Stimulated activated naive CD8-positive, alpha-beta T cell treated with anti-CD3 and anti-CD28 coated beads, Interleukin-15, Interleukin-2, amounts not matched to agents 100 ng/mL and 50 ng/mL, for 24 hours (primary cell): Measurements from ENCODE around the gene DIPK1B.
A peak's percentile ranks its signal among the peaks of the same experiment; 100 is the strongest.

Experiments used
- H3K27ac Mint-ChIP-seq: one replicate; pipeline ENCODE4 v1.8.0; 2021; ENCODE audit warnings: mild to moderate bottlenecking, mixed read lengths
- H3K27me3 Mint-ChIP-seq: one replicate; pipeline ENCODE4 v1.8.0; 2021; ENCODE audit warnings: mixed read lengths
- H3K36me3 Mint-ChIP-seq: one replicate; pipeline ENCODE4 v1.8.0; 2021; ENCODE audit warnings: low read depth, mixed read lengths
- H3K4me1 Mint-ChIP-seq: one replicate; pipeline ENCODE4 v1.8.0; 2021; ENCODE audit warnings: low read depth, mixed read lengths
- H3K4me3 Mint-ChIP-seq: one replicate; pipeline ENCODE4 v1.8.0; 2021; ENCODE audit warnings: mild to moderate bottlenecking, mixed read lengths
- H3K9me3 Mint-ChIP-seq: one replicate; pipeline ENCODE4 v1.8.0; 2021; ENCODE audit warnings: mixed read lengths

The DIPK1B gene

DNA sequence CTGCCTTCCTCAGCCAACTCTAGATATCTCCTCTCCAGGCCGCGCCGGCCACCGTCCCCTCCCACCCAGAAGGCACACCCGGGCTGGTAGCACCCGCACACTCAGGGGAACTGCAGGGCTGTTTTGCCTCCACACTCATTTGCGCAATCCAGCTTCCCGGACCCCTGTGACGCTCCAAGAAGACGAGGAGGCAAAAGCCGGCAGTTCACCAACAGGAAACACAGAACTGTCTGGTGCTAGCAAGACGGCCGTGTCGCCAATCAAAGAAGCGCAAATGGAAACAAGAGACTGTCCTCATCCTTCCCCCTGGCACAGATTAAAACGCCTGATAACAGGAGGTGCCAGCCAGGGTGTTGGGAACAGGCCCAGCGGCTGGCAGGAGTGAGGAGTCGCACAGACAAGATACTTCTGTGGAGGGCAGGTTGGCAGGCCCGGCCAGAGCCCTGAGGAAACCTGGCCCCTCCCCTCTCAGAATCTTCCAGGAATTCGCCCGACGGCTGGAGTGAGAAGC lies 32.9 kb upstream of the DIPK1B start:
- no peak overlapping the region for H3K27ac Mint-ChIP-seq
- no peak overlapping the region for H3K4me3 Mint-ChIP-seq
- H3K9me3 Mint-ChIP-seq: no peaks in the 10 kb centered on the region
- H3K27me3 Mint-ChIP-seq: no peaks in the 10 kb centered on the region
- no peaks in the 10 kb centered on the region for H3K36me3 Mint-ChIP-seq
- H3K4me1 Mint-ChIP-seq: no peaks in the 10 kb centered on the region

GRCh38 chr9:136681029-136681428 lies 31.3 kb upstream of the DIPK1B start:
- no peaks in the 10 kb centered on the region for H3K9me3 Mint-ChIP-seq
- H3K36me3 Mint-ChIP-seq: no peaks in the 10 kb centered on the region
- H3K4me1 Mint-ChIP-seq: no peaks in the 10 kb centered on the region
- H3K27me3 Mint-ChIP-seq: no peaks in the 10 kb centered on the region
- no peak overlapping the region for H3K4me3 Mint-ChIP-seq
- H3K27ac Mint-ChIP-seq: no peak overlapping the region

DNA sequence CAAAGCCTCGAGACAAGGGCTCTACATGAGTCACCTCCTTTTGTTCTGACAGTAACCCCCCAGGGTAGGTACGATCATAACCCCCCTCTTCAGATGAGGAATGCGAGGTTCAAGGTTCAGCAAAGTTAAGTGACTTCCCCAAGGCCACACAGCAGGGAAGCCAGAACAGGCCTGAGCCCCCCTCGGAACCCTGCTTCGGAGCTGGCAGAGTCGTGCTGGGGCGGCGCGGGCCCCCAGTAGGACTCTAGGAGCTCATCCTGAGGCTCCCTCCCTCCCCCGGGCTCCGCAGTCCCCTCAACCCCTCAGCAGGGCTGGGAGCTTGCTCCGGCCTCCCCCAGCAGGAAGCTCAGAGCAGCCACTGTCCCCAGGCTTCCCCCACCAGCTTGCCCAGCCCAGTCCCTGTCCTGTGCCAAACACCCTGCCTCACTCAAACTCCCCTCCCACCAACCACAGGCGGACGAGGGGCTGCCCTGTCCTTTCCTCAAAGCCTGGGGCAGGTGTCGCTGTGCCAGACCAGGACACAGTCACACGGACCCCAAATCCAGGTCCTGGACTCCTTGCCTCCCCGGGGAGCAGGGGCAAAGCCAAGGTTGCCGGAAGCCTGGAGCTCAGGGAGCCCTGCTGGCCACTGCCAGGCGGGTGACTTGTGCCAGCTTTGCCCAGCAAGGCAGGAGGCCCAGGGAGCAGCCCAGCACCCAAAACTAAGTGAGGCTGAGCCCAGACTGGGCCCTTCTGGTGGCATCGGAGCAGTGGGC lies 30.2 kb upstream of the DIPK1B start:
- no peaks in the 10 kb centered on the region for H3K36me3 Mint-ChIP-seq

GRCh38 chr9:136682710-136683109 lies 29.7 kb upstream of the DIPK1B start:
- Mint-ChIP-seq H3K27me3 (no peaks in the 10 kb centered on the region), H3K27ac (no peak overlapping the region), H3K36me3 (no peaks in the 10 kb centered on the region), H3K4me3 (no peak overlapping the region), H3K4me1 (no peaks in the 10 kb centered on the region), H3K9me3 (no peaks in the 10 kb centered on the region)

More for the DNA sequence above, 30.2 kb upstream of the DIPK1B start:
- Mint-ChIP-seq H3K4me3 (no peak overlapping the region), H3K27ac (no peak overlapping the region), H3K9me3 (no peaks in the 10 kb centered on the region), H3K4me1 (no peaks in the 10 kb centered on the region), H3K27me3 (no peaks in the 10 kb centered on the region)

DNA sequence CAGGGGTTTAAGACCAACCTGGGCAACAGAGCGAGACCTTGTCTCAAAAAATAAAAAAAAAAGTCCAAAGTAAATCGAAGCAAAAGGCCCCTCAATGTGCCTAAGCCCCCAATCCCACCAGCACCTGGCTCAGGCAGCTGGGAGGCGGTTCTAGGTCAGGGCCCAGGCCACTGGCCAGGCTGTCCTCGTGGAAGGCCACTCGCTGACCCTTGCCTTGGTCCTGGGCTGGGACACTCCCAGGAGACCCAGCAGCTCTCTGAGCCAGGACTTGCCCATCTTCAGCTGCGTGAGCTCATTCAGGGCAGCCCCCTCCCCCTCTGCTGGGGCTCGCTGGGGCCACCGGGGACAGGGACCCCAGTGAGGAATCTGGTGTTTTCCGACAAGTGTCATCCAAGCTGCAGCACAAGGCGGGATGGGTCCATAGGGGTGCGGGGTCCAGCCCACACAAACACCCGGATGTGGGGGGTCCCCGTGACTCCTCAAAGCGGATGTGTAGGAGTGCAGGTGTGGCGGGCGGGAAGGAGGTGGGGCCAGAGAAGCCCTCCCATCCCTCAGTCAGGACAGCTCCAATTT lies 29.1 kb upstream of the DIPK1B start:
- Mint-ChIP-seq H3K27me3 (no peaks in the 10 kb centered on the region), H3K27ac (no peak overlapping the region), H3K9me3 (no peaks in the 10 kb centered on the region), H3K4me1 (no peaks in the 10 kb centered on the region), H3K36me3 (no peaks in the 10 kb centered on the region), H3K4me3 (no peak overlapping the region)

DNA sequence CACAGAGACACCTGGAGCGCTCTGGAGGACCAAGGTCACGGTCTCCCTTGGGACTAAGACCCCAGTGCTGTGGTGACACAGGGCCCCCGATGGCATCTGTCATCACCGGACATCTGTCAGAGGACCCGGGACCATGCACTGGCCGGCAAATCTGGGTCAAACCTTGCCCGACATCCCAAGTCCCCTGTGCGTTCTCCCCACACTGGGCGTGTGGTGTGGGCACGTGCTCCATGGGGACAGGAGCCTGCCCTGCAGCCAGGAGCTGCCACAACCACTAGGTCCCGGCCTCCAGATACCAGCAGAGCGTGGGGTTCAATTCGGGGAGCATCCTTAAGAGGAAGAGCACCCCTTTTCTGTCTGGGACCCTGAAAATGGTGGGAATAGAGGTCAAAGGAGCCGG lies 28.6 kb upstream of the DIPK1B start:
- no peaks in the 10 kb centered on the region for H3K27me3 Mint-ChIP-seq
- no peaks in the 10 kb centered on the region for H3K4me1 Mint-ChIP-seq
- H3K27ac Mint-ChIP-seq: no peak overlapping the region
- no peaks in the 10 kb centered on the region for H3K36me3 Mint-ChIP-seq
- no peaks in the 10 kb centered on the region for H3K9me3 Mint-ChIP-seq
- H3K4me3 Mint-ChIP-seq: no peak overlapping the region

- no peak overlapping the region for H3K27ac Mint-ChIP-seq
- H3K4me1 Mint-ChIP-seq: no peaks in the 10 kb centered on the region
- no peaks in the 10 kb centered on the region for H3K27me3 Mint-ChIP-seq
- no peaks in the 10 kb centered on the region for H3K9me3 Mint-ChIP-seq
- no peaks in the 10 kb centered on the region for H3K36me3 Mint-ChIP-seq
- H3K4me3 Mint-ChIP-seq: no peak overlapping the region
These were observed 28.0 kb upstream of the DIPK1B start for GRCh38 chr9:136684339-136684738.

DNA sequence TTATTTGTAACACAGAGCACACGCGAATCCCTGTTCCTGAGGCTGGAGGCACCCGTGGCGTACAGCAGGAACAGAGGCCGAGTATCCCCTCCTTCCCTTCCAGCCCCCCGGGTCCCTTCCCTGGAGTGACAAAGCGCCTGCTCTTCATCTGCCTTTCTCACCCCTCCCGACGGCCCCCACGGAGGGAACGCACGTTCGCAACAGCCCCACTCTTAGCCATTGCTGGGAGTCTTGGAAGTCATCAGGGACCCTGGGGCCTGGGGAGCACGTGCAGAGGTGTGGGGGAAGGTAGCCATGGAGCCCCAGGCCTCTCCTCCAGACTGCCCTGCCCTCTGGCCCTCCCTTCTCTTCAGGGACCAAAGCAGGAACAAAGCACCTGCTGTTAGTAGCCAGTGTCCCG lies 27.6 kb upstream of the DIPK1B start:
- H3K36me3 Mint-ChIP-seq: no peaks in the 10 kb centered on the region
- H3K4me1 Mint-ChIP-seq: no peaks in the 10 kb centered on the region
- no peaks in the 10 kb centered on the region for H3K9me3 Mint-ChIP-seq
- no peak overlapping the region for H3K4me3 Mint-ChIP-seq
- no peak overlapping the region for H3K27ac Mint-ChIP-seq
- H3K27me3 Mint-ChIP-seq: no peaks in the 10 kb centered on the region

- Mint-ChIP-seq H3K4me3 (no peak overlapping the region), H3K27me3 (no peaks in the 10 kb centered on the region)
These were observed 27.2 kb upstream of the DIPK1B start for GRCh38 chr9:136685216-136685615.

GRCh38 chr9:136685790-136686533 lies 26.4 kb upstream of the DIPK1B start:
- Mint-ChIP-seq H3K9me3 (no peaks in the 10 kb centered on the region), H3K4me1 (no peaks in the 10 kb centered on the region), H3K36me3 (no peaks in the 10 kb centered on the region), H3K27me3 (no peaks in the 10 kb centered on the region), H3K4me3 (peak overlapping the region; percentile 76), H3K27ac (no peak overlapping the region)

More at GRCh38 chr9:136685216-136685615, 27.2 kb upstream of the DIPK1B start:
- no peak overlapping the region for H3K27ac Mint-ChIP-seq
- no peaks in the 10 kb centered on the region for H3K9me3 Mint-ChIP-seq
- H3K36me3 Mint-ChIP-seq: no peaks in the 10 kb centered on the region
- no peaks in the 10 kb centered on the region for H3K4me1 Mint-ChIP-seq

GRCh38 chr9:136686534-136686793 lies 25.9 kb upstream of the DIPK1B start:
- Mint-ChIP-seq H3K27me3 (no peaks in the 10 kb centered on the region), H3K4me3 (peak overlapping the region; percentile 76), H3K36me3 (no peaks in the 10 kb centered on the region), H3K9me3 (no peaks in the 10 kb centered on the region), H3K27ac (no peak overlapping the region), H3K4me1 (no peaks in the 10 kb centered on the region)

DNA sequence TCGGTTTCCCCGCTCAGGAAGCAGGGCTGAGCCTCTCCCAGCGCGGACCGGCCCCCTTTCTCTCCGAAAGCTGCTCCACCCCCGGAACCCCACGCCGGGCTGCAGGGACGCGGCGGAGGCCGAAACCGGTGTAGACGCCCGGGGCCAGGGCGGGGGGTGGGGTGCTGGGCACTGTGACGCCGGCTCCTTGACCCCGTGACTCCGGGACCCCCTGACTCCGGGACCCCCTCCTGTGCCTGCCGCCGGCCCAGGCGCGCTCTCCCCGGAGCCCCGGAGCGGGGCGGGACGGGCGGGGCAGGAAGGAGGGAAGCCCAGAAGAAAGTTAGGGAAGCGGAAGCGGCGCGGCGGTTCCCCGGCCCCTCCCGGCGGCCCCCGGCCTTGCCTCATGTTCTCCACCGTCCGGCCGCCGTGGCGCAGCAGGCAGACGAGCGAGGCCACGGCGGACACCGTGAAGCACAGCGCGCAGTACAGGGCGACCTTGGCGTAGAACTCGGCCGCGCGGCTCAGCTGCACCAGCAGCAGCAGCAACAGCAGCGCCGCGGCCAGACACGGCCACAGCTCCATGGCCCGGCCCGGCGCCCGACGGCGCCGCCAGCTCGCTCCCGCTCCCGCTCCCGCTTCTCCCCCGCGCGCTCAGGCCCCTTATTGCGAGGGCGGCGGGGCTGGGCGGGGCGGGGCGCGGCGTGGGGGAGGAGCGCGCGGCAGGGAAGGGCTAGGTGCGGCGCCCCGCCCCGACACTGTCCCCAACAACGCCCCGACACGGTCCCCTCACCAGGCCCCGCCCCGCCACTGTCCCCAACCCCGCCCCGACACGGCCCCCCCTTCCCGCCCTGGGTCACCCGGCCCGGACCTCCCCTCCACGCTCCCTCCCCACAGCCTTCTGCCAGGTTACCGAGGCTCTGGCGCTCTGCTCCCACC lies 25.3 kb upstream of the DIPK1B start, which contains the start of gene AGPAT2:
Gene AGPAT2 (minus strand): TSS at position 664 of the 918 bp plus-strand sequence. CDS start 100 bp downstream, at position 564.
- Mint-ChIP-seq H3K27ac (no peak within 1 kb of the TSS), H3K4me1 (no peaks in the 10 kb centered on the region), H3K4me3 (peak within 1 kb of the TSS; percentile 76), H3K36me3 (no peaks in the 10 kb centered on the region), H3K9me3 (no peaks in the 10 kb centered on the region), H3K27me3 (no peaks in the 10 kb centered on the region)

GRCh38 chr9:136687721-136688223 lies 24.6 kb upstream of the DIPK1B start:
- Mint-ChIP-seq H3K27ac (no peak overlapping the region), H3K4me3 (no peak overlapping the region), H3K9me3 (no peaks in the 10 kb centered on the region), H3K36me3 (no peaks in the 10 kb centered on the region), H3K27me3 (no peaks in the 10 kb centered on the region), H3K4me1 (no peaks in the 10 kb centered on the region)

DNA sequence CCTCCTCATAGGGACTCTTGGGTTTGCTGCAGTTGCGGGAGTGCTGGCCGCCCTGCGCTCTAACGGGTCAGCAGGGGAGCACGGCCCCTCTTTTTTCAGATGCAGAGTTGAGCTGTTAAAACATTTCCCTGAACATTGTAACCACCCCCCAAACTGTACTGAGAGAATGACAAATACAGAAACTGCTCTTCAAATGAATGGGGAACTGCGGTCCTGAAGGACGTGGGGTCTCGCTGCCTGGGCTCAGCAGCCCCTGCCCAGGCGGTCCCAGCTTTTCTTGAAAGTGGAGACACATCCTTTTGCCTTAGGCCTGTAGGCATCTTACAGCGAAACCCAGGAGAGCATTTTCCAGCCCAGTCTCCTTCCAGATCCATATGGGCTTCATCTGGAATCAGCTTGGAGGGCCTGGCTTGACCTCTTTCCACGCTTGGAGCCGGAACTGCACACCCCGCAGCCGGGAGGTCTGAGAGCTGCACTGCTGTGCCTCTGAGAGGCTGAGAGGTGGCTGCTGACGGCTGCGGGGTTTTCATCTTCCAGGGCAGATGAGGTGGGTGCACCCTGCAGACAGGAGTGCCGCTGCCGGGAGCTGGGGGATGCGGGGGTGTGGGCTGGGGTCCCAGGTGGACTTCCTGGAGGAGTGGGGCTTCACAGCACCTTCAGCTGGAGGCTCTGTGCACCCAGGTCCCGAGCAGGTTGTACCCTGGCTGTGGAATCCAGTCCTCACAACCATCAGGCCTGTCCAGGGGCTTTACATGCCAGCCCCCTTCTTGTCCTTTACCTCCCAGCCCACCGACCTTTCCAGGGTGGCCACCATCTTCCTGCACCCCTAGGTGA lies 23.9 kb upstream of the DIPK1B start:
- Mint-ChIP-seq H3K4me1 (no peaks in the 10 kb centered on the region), H3K4me3 (peak overlapping the region; percentile 13), H3K36me3 (no peaks in the 10 kb centered on the region), H3K9me3 (no peaks in the 10 kb centered on the region), H3K27me3 (peaks cover 6% of the 10 kb centered on the region), H3K27ac (no peak overlapping the region)
